NOMO-1 treated with dmso at 0.1 percent for 144 hours (cell line): ENCODE measurements around the gene MAIP1.
A peak's percentile ranks its signal among the peaks of the same experiment; 100 is the strongest.
"Not testable (repeated sequence)": the region's sequence is repeated elsewhere in the genome, so short reads cannot be mapped to it uniquely, and the experiment has no call there.

Experiments
- DNase-seq: peaks from one replicate; lab custom pipeline; 2025; ENCODE audit not compliant: unreplicated experiment; lab: John Stamatoyannopoulos, UW

Gene MAIP1

GRCh38 chr2:199955339-199956061, at the start of gene MAIP1, which contains the start of gene TYW5:
Gene MAIP1 (plus strand): TSS chr2:199955582. CDS start chr2:199955799, 217 bp downstream.
Gene TYW5 (minus strand): TSS chr2:199955491. CDS start chr2:199955470, 21 bp downstream.
- DNase-seq: peak; percentile 72

- peak; percentile 46 for DNase-seq
Measured at GRCh38 chr2:199907008-199907714, 48.2 kb upstream of the MAIP1 start.

GRCh38 chr2:199910338-199911051, 44.9 kb upstream of the MAIP1 start:
- no peak for DNase-seq

- DNase-seq: peak; percentile 99
Measured at GRCh38 chr2:199911052-199911876, 44.1 kb upstream of the MAIP1 start, which contains the start of gene C2orf69. Gene C2orf69 (plus strand): TSS chr2:199911293. CDS start chr2:199911439, 146 bp downstream.

GRCh38 chr2:199911877-199912161, 43.6 kb upstream of the MAIP1 start:
- DNase-seq: peak; percentile 33

- DNase-seq: not testable (repeated sequence)
Measured at GRCh38 chr2:199912553-199913114, 42.7 kb upstream of the MAIP1 start.

GRCh38 chr2:199914372-199914958, 40.9 kb upstream of the MAIP1 start:
- DNase-seq: no peak

- no peak for DNase-seq
Measured at GRCh38 chr2:199916980-199917379, 38.4 kb upstream of the MAIP1 start.

- DNase-seq: no peak
Measured at GRCh38 chr2:199922856-199923255, 32.5 kb upstream of the MAIP1 start.

- DNase-seq: no peak
Measured at GRCh38 chr2:199923924-199924323, 31.5 kb upstream of the MAIP1 start.

GRCh38 chr2:199926806-199927205, 28.6 kb upstream of the MAIP1 start:
- DNase-seq: no peak

GRCh38 chr2:199928226-199928625, 27.2 kb upstream of the MAIP1 start:
- no peak for DNase-seq

GRCh38 chr2:199928626-199929025, 26.8 kb upstream of the MAIP1 start:
- no peak for DNase-seq

- no peak for DNase-seq
Measured at GRCh38 chr2:199929262-199929661, 26.1 kb upstream of the MAIP1 start.

- DNase-seq: no peak
Measured at GRCh38 chr2:199932312-199932855, 23.0 kb upstream of the MAIP1 start.

- no peak for DNase-seq
Measured at GRCh38 chr2:199933466-199933865, 21.9 kb upstream of the MAIP1 start.

- DNase-seq: no peak
Measured at GRCh38 chr2:199936554-199936953, 18.8 kb upstream of the MAIP1 start.

- DNase-seq: peak; percentile 25
Measured at GRCh38 chr2:199940373-199940772, 15.0 kb upstream of the MAIP1 start.

- no peak for DNase-seq
Measured at GRCh38 chr2:199943373-199943772, 12.0 kb upstream of the MAIP1 start.

GRCh38 chr2:199946196-199946595, 9.2 kb upstream of the MAIP1 start:
- DNase-seq: no peak
